GM19328 (cell line): ENCODE results near the gene KRTAP5-1.

ENCODE experiments used
- ATAC-seq: cut with Tn5 transposase; IDR thresholded peaks from one replicate; pipeline ENCODE4 v1.9.1; 2021; ENCODE audit warnings: mild to moderate bottlenecking, moderate library complexity; ENCODE audit not compliant: unreplicated experiment

The KRTAP5-1 gene

DNA sequence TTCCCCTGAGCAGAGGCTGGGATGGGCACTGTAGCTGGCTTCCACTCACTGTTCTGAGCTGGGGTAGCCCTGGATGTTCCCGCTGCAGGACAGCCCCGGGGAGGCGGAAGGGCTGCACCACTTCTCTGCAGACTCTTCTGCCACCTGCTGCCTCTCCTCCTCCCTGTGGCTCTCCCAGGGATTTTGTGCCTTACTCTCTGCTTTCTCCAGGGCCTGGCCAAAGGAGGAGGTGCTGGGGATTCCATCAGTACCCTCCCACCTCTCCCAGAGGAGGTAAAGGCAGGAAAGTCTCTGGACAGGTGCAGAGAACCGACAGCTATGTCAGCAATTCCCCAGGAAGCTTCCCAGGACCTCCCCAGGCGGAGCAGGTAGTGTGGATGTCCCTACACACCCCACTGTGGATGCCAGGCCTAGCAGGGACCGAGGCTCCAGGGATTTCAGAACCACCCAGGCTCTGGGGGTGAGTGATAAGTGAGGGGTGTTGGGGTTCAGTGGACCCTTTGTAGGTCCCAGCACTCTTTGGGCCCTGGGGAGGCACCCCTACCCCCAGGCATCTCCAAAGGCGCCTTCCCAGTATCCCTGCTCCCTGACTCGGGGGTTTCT, 24.3 kb downstream of the KRTAP5-1 start:
- ATAC-seq: no peak

DNA sequence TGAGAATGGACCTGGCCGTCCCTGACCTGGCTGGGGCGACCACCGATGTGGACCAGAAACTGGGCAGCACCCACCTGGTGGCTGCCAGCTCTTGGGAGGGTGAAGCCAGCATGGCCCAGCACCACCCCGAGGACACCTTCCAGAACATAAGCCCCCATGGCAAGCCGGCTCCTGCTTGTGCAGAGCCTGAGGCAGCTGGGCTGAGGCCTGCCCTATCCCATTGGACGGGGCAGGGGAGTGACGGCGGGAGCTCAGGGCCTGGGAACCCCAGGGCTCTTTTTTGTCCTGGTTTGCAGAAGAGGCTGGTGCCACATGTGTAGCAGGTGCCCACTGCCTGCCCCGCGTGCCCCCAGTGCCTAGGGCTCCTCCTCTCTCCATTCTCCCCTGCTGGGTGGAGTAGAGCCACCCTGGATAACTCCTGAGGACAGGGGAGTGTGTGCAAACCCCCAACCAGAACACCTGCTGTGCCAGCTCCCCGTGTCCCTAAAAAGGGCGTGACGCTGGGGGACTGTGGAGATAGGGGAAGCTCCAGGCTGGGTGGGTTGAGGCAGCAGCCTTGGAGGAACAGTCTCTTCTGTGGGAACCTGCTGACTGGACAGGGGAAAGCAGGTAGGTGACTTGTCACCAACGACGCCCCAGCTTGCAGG, 25.0 kb downstream of the KRTAP5-1 start:
- ATAC-seq: no peak

DNA sequence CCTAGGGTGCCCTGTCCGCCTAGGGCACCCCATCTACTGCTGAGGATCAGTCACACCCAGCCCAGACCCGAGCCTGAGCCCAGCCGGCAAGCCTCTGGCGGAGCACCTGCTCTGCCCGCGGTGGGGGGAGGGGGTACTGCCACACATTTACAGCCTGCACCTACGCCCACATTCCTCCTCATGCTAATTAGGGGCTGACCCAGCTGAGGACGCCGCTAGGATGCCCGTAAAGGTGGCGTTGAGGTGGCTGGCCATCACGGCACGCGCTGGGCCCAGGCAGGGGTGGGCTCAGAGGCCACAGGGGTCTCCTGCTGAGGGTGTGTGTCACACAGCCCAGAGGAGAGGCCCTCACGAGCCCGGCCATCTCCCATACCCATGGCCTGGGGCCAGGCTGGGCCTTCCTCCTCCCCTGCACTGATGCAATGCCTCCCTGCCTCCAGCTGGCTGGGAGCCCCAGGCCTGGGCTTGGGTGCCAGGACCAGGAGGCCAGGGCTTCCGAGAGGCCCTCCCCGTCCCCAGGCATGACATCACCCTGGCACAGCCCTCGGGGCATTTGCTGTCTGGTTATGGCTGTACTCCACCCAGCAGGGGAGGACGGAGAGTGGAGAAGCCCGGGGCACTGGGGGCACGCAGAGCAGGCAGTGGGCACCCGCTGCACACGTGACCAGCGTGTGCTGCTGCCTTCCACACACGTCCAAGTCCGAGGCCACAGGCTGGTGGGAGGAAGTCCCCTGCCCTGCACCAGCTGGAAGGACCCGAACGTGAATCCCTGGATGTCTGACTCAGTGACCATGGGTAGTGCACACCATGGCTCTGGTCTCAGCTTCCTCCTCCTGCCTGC, 25.8 kb downstream of the KRTAP5-1 start:
- no peak for ATAC-seq

DNA sequence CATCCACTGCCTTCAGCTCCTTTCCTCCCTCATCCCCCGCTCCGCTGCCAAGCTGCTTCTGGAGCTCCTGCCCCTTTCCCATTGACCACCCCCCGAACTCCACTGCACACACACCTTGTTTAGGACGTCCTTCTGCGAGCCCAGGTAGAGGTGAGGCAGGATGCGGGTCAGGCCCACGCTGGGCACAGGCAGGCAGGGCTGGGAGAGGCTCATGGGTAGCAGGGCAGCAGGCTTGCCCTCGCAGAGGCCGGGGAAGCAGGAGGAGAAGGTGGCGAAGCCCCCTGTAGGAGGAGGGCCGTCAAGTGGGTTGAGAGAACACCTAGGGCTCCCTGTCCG, 26.3 kb downstream of the KRTAP5-1 start:
- ATAC-seq: no peak

GRCh38 chr11:1557904-1558774, 26.9 kb downstream of the KRTAP5-1 start:
- ATAC-seq: no peak

GRCh38 chr11:1557051-1557884, 27.8 kb downstream of the KRTAP5-1 start:
- no peak for ATAC-seq

DNA sequence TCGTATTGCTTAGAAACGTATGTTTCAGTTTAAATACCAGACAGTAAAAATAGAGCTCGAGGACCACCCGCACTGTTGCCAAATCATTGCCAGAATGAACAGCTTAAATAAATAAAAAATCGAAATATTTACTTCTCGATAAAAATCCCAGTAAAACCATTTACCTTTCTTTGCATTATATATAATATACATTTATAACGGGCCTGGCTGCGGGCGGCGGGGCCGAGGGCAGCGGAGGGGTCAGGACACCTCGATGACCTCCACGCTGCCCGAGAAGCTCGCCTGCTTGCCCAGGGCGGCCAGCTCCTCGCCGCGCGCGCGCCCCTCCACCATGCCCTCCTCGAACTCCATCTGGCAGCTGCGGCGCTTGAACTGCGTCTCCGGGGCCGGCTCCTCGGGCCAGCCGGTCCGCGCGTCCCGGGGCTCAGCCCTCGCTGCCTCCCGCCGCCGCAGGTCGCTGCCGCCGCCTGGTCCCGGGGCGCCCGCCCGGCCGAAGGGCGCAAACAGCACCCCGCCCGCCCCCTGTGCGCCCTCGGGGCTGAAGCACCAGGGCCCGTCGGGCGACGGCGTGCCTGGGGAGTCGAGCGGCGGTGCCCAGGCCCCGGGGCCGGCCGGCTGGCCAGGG, 28.7 kb downstream of the KRTAP5-1 start:
- no peak for ATAC-seq

- ATAC-seq: no peak
Measured at GRCh38 chr11:1555713-1556153, 29.4 kb downstream of the KRTAP5-1 start.

DNA sequence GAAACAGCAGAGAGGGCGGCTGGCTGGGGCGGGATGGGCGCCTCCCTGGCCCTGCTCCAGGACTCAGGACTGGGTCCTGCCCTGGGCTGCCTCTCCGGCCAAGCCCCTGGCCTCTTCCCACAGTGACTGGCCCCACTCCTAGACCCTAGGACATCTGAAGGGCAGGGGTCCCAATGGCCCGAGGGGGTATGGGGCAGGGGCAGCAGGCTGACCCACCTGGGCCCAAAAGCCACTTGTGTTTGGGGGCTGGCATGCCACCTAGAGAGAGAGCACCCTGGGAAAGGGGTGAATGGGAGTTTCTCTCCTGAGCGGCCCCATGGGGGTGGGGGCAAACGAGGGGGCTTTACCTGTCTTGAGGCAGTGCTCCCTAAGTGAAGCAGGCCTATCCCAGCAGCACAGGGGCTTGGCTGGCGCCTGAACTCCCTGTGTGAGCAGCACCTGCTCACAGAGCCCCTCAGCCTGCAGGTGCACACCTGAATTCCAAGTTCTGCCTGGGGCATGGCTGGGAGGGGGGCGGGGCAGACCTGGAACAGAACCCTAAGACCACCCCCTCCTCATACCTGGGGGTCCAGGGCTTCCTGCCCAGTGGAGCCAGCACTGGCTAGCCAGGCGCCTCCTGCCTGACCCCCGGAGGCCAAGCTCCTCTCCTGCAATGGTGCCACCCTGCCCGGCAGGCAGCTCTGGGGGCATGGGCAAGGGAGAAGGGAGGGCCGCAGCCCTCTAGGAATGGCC, 29.9 kb downstream of the KRTAP5-1 start:
- ATAC-seq: no peak

GRCh38 chr11:1553808-1554594, 31.1 kb downstream of the KRTAP5-1 start:
- ATAC-seq: no peak

GRCh38 chr11:1549338-1550330, 35.4 kb downstream of the KRTAP5-1 start:
- no peak for ATAC-seq

DNA sequence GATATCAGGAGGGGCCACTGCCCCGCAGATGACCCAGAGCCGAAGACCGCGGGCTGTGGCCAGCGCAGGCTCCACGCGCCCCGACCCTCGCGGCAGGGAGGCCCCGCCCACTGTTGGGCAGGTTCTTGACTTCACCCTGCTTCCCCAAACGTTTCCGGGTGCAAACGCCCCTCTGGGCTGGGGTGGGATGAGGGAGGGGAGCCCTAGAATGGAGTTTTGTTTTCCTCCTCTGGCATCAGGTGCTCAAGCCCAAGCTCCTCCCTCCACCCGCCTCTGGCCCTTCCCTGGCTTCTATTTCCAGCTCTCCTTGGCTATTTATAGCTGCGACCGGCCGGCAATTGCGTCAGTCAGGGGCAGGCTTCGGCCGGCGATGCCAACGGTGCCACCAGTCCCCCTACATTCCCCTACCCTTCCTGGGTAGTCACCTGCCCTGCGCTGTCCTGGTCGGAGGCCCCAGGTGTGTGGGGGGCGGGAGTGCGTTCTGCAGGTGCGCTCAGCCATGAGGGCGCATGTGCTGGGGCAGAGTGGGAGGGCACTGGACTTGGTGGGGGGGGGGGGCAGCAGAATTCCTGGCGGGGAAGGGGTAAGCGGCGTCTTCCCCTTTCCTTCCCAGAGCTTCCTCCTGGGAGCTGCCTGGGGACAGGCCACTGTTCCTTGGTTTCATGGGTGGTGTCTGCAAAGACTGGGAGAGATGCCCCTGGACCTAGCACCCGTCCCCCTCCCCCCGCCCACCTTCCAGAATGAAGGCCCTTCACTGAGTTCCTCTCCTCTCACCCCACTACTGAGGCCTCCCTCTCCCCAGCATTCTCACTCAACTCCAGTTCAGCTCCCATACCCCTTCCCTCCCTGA, 36.6 kb downstream of the KRTAP5-1 start:
- ATAC-seq: no peak

DNA sequence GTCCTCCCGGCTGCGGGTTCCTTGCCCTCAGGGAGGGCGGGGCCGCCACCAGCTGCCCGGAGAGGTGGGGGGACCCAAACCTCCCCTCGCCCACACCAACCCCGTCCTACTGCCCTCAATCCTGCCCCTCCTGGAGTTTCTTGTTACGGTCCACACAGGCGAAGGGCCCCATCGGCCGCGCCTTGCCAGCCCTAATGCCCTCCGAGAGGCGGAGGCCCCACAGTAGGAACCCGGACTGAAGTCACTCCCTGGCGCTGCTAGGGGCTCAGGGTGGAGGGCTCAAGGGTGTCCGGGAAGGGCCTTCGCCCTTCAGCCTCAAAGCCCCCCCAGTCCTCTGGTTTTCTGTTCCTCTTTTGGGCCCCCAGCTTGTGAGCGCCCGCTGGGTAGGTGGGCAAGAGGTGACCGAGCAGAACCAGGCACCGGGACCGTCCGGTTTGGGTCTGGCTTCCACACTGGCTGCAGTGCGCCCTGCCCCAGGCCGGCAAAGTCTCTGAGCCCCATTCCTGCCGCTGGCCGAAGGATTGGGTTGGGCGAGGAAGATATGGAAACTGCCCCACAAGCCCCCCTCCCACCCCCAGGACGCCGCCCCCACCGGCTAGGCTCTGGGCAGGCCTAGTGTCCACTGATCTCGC, 37.5 kb downstream of the KRTAP5-1 start:
- ATAC-seq: no peak

- no peak for ATAC-seq
Measured at GRCh38 chr11:1546536-1547466, 38.3 kb downstream of the KRTAP5-1 start.

- ATAC-seq: no peak
Measured at GRCh38 chr11:1546077-1546535, 39.0 kb downstream of the KRTAP5-1 start.
